ENCODE data around the gene LMNA. TPM values are rescaled to one million over a fixed set of nuclear protein-coding genes. Genes with fewer than 3 reads are reported as not detected.
A peak's percentile ranks its signal among the peaks of the same experiment; 100 is the strongest.

Gene LMNA
- total RNA-seq, 6 donors from 2014 or later = 156 to 1,281 (median 388) TPM

DNA sequence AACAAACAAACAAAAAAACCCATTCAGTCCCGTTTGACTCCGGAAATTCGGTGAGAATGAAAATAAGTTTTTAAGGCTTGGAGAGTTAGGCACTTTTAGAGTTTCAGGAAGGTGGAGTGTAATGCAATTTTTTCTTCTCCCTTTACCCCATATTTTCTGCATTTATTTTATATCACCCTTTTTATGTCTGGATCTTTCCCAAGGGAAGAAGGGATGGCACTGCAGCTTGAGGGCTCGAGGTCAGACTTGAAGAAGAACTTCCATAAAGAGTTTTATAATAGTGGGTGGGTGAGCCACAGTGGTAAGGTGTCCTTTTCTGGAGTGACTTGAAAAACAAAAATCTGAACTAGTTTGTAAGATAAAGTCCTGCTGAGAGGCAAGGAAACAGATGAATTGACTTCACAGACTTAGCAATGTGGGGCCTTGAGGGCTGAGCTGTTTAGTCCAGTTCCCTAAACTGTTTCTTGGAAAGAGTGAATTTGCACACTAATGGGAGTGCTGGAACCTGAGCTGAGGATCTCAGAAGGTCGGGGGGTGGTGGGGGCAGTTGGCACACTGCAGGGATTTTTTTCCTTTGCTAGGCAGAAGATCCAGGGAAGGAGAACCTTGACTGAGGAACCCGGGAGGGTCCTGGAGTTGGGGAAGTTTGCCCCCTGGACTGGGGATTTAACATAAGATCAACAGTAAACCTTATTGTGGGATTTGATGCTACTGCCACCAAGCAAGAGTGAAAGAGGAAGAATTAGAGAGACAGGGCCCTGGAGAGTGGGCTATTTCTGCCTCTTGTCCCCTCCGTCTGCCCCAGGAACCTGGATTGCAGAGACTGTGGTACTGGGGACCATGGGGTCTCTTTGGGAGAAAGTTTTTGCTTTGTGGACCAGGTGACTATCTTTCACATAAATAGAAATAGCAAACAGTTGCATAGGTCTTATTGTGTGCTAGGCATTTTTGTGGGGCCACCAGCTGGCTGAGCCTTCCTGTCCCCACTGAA lies 30.4 kb upstream of the LMNA start:
- peaks cover 17 to 27% (median 21%) of the 10 kb centered on the region in 4 donors for H3K4me1 ChIP-seq
- no peak overlapping the region for H3K27ac ChIP-seq
- 60 to 67% methylated on average over 7 of the region's 7 CpGs for WGBS, 2 donors
- no peak for TF ChIP-seq EP300 (IDR thresholded peaks at IDR 0.05)
- TF ChIP-seq POLR2A (IDR thresholded peaks at IDR 0.05) = no peak
- no peak for TF ChIP-seq POLR2AphosphoS5 (IDR thresholded peaks at IDR 0.05)
- TF ChIP-seq CTCF (IDR thresholded peaks at IDR 0.05) = no peak
- peak overlapping the region in 1 of 4 donors; percentile 78 for H3K4me3 ChIP-seq
- DNase-seq (no peak), ATAC-seq (ENCODE audit: low FRiP score in 2 of 2) (no peak)
- peaks cover 0 to 4% (median 0%) of the 10 kb centered on the region in 4 donors for H3K27me3 ChIP-seq
- H3K9me3 ChIP-seq = no peaks in the 10 kb centered on the region
- no peaks in the 10 kb centered on the region for H3K36me3 ChIP-seq

- no peaks in the 10 kb centered on the region for H3K9me3 ChIP-seq
- no peaks in the 10 kb centered on the region for H3K36me3 ChIP-seq
- H3K27me3 ChIP-seq = peaks cover 0 to 3% (median 0%) of the 10 kb centered on the region in 4 donors
- 39% methylated on average over 1 of the region's 1 CpG for WGBS, 2 donors
- ATAC-seq (ENCODE audit: low FRiP score in 2 of 2) (peak in 1 of 2 donors; percentile 50), DNase-seq (peak in 1 of 2 donors; percentile 71)
- no peak overlapping the region for H3K27ac ChIP-seq
- H3K4me1 ChIP-seq = peaks cover 14 to 35% (median 32%) of the 10 kb centered on the region in 4 donors
- no peak overlapping the region for H3K4me3 ChIP-seq
- TF ChIP-seq POLR2A (IDR thresholded peaks at IDR 0.05) = no peak
- no peak for TF ChIP-seq CTCF (IDR thresholded peaks at IDR 0.05)
- TF ChIP-seq POLR2AphosphoS5 (IDR thresholded peaks at IDR 0.05) = no peak
- TF ChIP-seq EP300 (IDR thresholded peaks at IDR 0.05) = no peak
These were observed 28.3 kb upstream of the LMNA start for GRCh38 chr1:156086256-156086662.

GRCh38 chr1:156089704-156090103 lies 24.8 kb upstream of the LMNA start:
- Histone ChIP-seq H3K27me3 (no peaks in the 10 kb centered on the region), H3K36me3 (no peaks in the 10 kb centered on the region), H3K4me1 (peaks cover 0 to 29% (median 19%) of the 10 kb centered on the region in 4 donors), H3K9me3 (no peaks in the 10 kb centered on the region), H3K4me3 (no peak overlapping the region), H3K27ac (peak overlapping the region in 1 of 4 donors; percentile 47)
- DNase-seq (peak in 1 of 2 donors; percentile 61), ATAC-seq (ENCODE audit: low FRiP score in 2 of 2) (peak in 1 of 2 donors; percentile 21)
- TF ChIP-seq EP300 (IDR thresholded peaks at IDR 0.05) (no peak), POLR2AphosphoS5 (IDR thresholded peaks at IDR 0.05) (no peak), POLR2A (IDR thresholded peaks at IDR 0.05) (no peak), CTCF (IDR thresholded peaks at IDR 0.05) (no peak)
- 67 to 68% methylated on average over 6 of the region's 6 CpGs for WGBS, 2 donors

- Histone ChIP-seq H3K4me3 (no peak overlapping the region), H3K27me3 (no peaks in the 10 kb centered on the region), H3K4me1 (peaks cover 0 to 29% (median 19%) of the 10 kb centered on the region in 4 donors), H3K36me3 (no peaks in the 10 kb centered on the region), H3K9me3 (no peaks in the 10 kb centered on the region), H3K27ac (peak overlapping the region in 1 of 4 donors; percentile 47)
- DNase-seq (peak in 1 of 2 donors; percentile 35), ATAC-seq (ENCODE audit: low FRiP score in 2 of 2) (peak in 1 of 2 donors; percentile 74)
- TF ChIP-seq POLR2AphosphoS5 (IDR thresholded peaks at IDR 0.05) = no peak
- WGBS, 2 donors = 30% methylated on average over 5 of the region's 5 CpGs
These were observed 24.2 kb upstream of the LMNA start for GRCh38 chr1:156090138-156090839.

GRCh38 chr1:156090840-156091188 lies 23.7 kb upstream of the LMNA start:
- Histone ChIP-seq H3K9me3 (no peaks in the 10 kb centered on the region), H3K27me3 (no peaks in the 10 kb centered on the region), H3K4me1 (peaks cover 0 to 30% (median 19%) of the 10 kb centered on the region in 4 donors), H3K4me3 (no peak overlapping the region), H3K27ac (peak overlapping the region in 1 of 4 donors; percentile 39), H3K36me3 (no peaks in the 10 kb centered on the region)
- 41 to 88% methylated on average over 6 to 14 of the region's 14 CpGs for WGBS, 2 donors
- TF ChIP-seq POLR2A (IDR thresholded peaks at IDR 0.05) (no peak), POLR2AphosphoS5 (IDR thresholded peaks at IDR 0.05) (no peak), CTCF (IDR thresholded peaks at IDR 0.05) (peak; percentile 67 to 91 (median 86)), EP300 (IDR thresholded peaks at IDR 0.05) (no peak)
- DNase-seq = peak; percentile 81 to 89
- ATAC-seq (ENCODE audit: low FRiP score in 2 of 2) = peak; percentile 88 to 90
